Chondrocyte (in vitro differentiated cells): Measurements from ENCODE around the gene PGP. TPM values are rescaled to one million over a fixed set of nuclear protein-coding genes. Genes with fewer than 3 reads are reported as not detected.

Experiments used
- DNase-seq: peaks from one replicate; pipeline ENCODE4 v3.0.0; 2021; ENCODE audit warnings: mixed read lengths, low spot score
- H3K27ac Mint-ChIP-seq: one replicate; pipeline ENCODE4 v1.8.0; 2021; ENCODE audit warnings: mild to moderate bottlenecking, moderate library complexity, mixed read lengths; ENCODE audit not compliant: unreplicated experiment
- H3K27me3 Mint-ChIP-seq: 2 replicates; pipeline ENCODE4 v1.8.0; 2021; ENCODE audit warnings: low read depth, mixed read lengths
- H3K36me3 Mint-ChIP-seq: 2 replicates; pipeline ENCODE4 v1.8.0; 2021; ENCODE audit warnings: low read depth, mixed read lengths
- H3K4me1 Mint-ChIP-seq: 2 replicates; pipeline ENCODE4 v1.8.0; 2021; ENCODE audit warnings: low read depth, mild to moderate bottlenecking, mixed read lengths
- H3K4me3 Mint-ChIP-seq: one replicate; pipeline ENCODE4 v1.8.0; 2021; ENCODE audit warnings: mild to moderate bottlenecking, moderate library complexity, mixed read lengths; ENCODE audit not compliant: unreplicated experiment
- H3K9me3 Mint-ChIP-seq: 2 replicates; pipeline ENCODE4 v1.8.0; 2021; ENCODE audit warnings: low read depth, mixed read lengths
- CTCF ChIP-seq: fragments of 200-600 bp; sonication (generic); IDR thresholded peaks from 2 replicates; pipeline ENCODE4 v1.5.0; 2021; ENCODE audit warnings: antibody characterized with exemption, mild to moderate bottlenecking, moderate library complexity
- total RNA-seq: library from RNA; stranded (reverse); gene quantifications from 3 replicates; pipeline ENCODE4 v1.2.1, GENCODE V29; 2021

PGP gene
- total RNA-seq, 1 donor from 2014 or later: 15.6 TPM

DNA sequence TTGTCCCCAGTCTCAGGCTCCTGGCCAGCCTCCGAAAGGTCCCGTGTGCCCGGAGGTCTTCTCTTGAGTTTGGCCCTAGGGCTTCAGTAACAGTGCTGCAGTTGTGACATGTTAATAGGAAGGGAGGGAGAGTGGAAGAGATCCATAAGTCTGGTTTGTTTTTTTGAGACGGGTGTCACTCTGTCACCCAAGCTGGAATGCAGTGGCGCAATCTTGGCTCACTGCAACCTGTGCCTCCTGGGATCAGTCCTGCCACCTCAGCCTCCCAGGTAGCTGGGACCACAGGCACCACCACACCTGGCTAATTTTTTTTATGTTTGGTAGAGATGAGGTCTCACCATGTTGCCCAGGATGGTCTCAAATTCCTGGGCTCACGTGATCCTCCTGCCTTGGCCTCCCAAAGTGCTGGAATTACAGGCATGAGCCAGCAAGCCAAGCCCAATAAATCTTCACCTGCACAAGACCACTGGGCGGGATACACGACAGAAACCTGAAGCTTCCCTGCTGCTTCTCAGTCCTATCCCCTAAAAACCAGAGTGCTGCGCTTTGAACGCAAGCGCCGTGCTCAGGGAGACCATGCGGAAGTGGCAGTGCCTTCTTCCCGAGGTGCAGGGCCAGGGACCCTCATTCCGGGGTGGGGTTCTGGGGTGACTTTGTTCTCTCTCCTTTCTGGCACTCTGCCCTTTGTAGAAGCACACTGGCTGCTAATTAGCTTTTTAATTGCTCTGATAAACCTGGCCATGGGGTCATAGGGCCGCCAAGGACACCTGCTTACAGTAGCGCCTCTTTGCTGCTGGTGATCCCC, 48.2 kb downstream of the PGP start:
- no peak overlapping the region for H3K27ac Mint-ChIP-seq

DNA sequence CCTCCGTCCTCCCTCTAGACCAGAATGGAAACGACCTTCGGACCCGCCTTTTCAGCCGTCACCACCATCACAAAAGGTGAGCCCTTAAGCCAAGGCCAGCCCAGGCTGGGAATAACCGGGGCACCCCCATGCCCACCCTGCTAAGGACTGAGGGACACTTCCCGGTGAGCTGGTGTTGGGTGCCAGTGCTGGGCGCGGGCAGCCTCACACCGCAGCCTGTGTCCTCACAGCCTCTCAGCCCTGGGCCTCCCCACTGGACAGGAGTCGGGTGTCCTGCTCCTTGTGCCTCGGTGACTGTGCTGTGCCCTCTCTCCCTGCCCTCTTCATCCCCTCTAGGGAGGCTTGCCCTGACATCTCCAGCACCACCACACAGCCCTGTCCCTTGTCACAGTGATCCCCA, 48.8 kb downstream of the PGP start:
- no peak for DNase-seq
- Mint-ChIP-seq H3K4me1 (peaks cover 4% of the 10 kb centered on the region), H3K36me3 (peaks cover 4% of the 10 kb centered on the region), H3K27me3 (no peaks in the 10 kb centered on the region), H3K4me3 (no peak overlapping the region), H3K27ac (no peak overlapping the region), H3K9me3 (no peaks in the 10 kb centered on the region)
- no peak for TF ChIP-seq CTCF

More for the DNA sequence above, 48.2 kb downstream of the PGP start:
- no peaks in the 10 kb centered on the region for H3K9me3 Mint-ChIP-seq
- H3K36me3 Mint-ChIP-seq: peaks cover 4% of the 10 kb centered on the region
- no peak for DNase-seq
- no peaks in the 10 kb centered on the region for H3K27me3 Mint-ChIP-seq
- no peak overlapping the region for H3K4me3 Mint-ChIP-seq
- H3K4me1 Mint-ChIP-seq: peaks cover 3% of the 10 kb centered on the region
- no peak for TF ChIP-seq CTCF

DNA sequence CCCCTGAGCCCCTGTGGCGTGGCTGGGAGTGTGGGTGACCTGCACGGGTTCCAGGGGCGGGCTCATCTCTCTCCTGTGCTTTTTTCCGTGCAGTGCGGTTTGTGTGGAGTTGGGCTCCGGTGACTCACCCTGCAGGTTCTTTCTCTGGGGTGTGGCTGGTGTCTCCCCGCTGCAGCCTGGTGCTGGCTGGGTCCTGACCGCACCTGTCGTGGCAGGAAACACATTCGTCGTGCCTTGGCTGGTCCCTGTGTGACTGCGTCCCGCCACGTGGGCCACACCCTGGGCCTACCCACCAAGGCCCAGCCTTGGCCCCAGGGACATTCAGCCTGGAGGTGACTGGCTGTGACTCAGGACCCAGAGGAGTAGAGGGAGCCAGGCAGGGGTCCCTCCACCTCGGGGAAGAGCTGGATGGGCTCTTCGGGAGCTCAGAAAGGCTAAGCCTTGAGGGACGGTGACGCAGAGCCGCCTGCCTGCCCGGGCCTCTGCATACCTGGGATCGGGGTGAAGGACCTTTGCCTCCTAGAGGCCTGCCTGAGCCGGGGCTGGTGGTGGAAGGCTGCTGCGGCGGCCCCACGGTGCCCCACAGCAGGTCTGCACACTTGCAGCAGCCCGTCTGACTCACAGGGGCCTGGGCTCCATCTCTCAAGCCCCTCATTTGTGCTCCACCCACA, 51.3 kb downstream of the PGP start:
- no peak for TF ChIP-seq CTCF
- H3K36me3 Mint-ChIP-seq: peaks cover 4% of the 10 kb centered on the region
- DNase-seq: no peak
- H3K9me3 Mint-ChIP-seq: no peaks in the 10 kb centered on the region
- no peaks in the 10 kb centered on the region for H3K27me3 Mint-ChIP-seq
- no peak overlapping the region for H3K4me3 Mint-ChIP-seq
- H3K27ac Mint-ChIP-seq: no peak overlapping the region
- H3K4me1 Mint-ChIP-seq: peaks cover 16% of the 10 kb centered on the region

- no peak for TF ChIP-seq CTCF
- no peak overlapping the region for H3K4me3 Mint-ChIP-seq
- peaks cover 23% of the 10 kb centered on the region for H3K4me1 Mint-ChIP-seq
- H3K9me3 Mint-ChIP-seq: no peaks in the 10 kb centered on the region
- DNase-seq: no peak
- peaks cover 4% of the 10 kb centered on the region for H3K36me3 Mint-ChIP-seq
- H3K27me3 Mint-ChIP-seq: no peaks in the 10 kb centered on the region
- no peak overlapping the region for H3K27ac Mint-ChIP-seq
Observed at GRCh38 chr16:2162676-2163118, 51.9 kb downstream of the PGP start.

- Mint-ChIP-seq H3K27ac (no peak overlapping the region), H3K9me3 (no peaks in the 10 kb centered on the region), H3K36me3 (peaks cover 4% of the 10 kb centered on the region), H3K4me3 (no peak overlapping the region), H3K4me1 (peaks cover 31% of the 10 kb centered on the region), H3K27me3 (no peaks in the 10 kb centered on the region)
- DNase-seq: no peak
- no peak for TF ChIP-seq CTCF
Observed at GRCh38 chr16:2161911-2162310, 52.7 kb downstream of the PGP start.

Other genes with a start within 250 kb of the PGP start
- gene RNF151, start 248.0 kb downstream of the PGP start, total RNA-seq: not detected in 3 replicates
- gene TBL3, start 242.8 kb downstream of the PGP start, total RNA-seq: 20.9 to 40.1 TPM (median 21.6 TPM) in 3 replicates
- 0.25 to 0.48 TPM (median 0.26 TPM) in 3 replicates for gene NOXO1, start 233.4 kb downstream of the PGP start, total RNA-seq
- gene GFER, start 230.6 kb downstream of the PGP start, total RNA-seq: 17.0 to 19.7 TPM (median 17.5 TPM) in 3 replicates
- gene SYNGR3, start 224.9 kb downstream of the PGP start, total RNA-seq: 0.39 to 0.74 TPM (median 0.67 TPM) in 3 replicates
- 39.0 to 43.4 TPM (median 41.7 TPM) in 3 replicates for gene ZNF598, start 205.0 kb downstream of the PGP start, total RNA-seq
- gene NPW, start 195.1 kb downstream of the PGP start, total RNA-seq: 1.1 to 3.7 TPM (median 2.5 TPM) in 3 replicates
- 61.5 to 89.4 TPM (median 87.0 TPM) in 3 replicates for gene NHERF2, start 187.9 kb downstream of the PGP start, total RNA-seq
- 12.6 to 15.4 TPM (median 14.2 TPM) in 3 replicates for gene NTHL1, start 167.0 kb downstream of the PGP start, total RNA-seq
- gene TSC2, start 166.9 kb downstream of the PGP start, total RNA-seq: 107 to 158 TPM (median 108 TPM) in 3 replicates
- 131 to 230 TPM (median 216 TPM) in 3 replicates for gene PKD1, start 78.9 kb downstream of the PGP start, total RNA-seq
- 0.28 to 1.1 TPM (median 0.80 TPM) in 3 replicates for gene RAB26, start 66.2 kb downstream of the PGP start, total RNA-seq
- gene TRAF7, start 59.1 kb downstream of the PGP start, total RNA-seq: 62.1 to 71.3 TPM (median 63.4 TPM) in 3 replicates
- 1.3 to 3.6 TPM (median 2.3 TPM) in 3 replicates for gene CASKIN1, start 18.2 kb downstream of the PGP start, total RNA-seq
- 37.1 to 41.4 TPM (median 39.3 TPM) in 3 replicates for gene MLST8, start 9.4 kb downstream of the PGP start, total RNA-seq
- 5.4 to 7.3 TPM (median 6.9 TPM) in 3 replicates for gene BRICD5, start 4.0 kb downstream of the PGP start, total RNA-seq
- 18.7 to 25.7 TPM (median 20.7 TPM) in 3 replicates for gene E4F1, start 8.8 kb upstream of the PGP start, total RNA-seq
- 0.97 to 1.6 TPM (median 1.2 TPM) in 3 replicates for gene DNASE1L2, start 21.6 kb upstream of the PGP start, total RNA-seq
- 25.5 to 45.4 TPM (median 44.5 TPM) in 3 replicates for gene ECI1, start 36.7 kb upstream of the PGP start, total RNA-seq
- 109 to 122 TPM (median 111 TPM) in 3 replicates for gene RNPS1, start 53.3 kb upstream of the PGP start, total RNA-seq
- gene ABCA3, start 125.9 kb upstream of the PGP start, total RNA-seq: 16.3 to 27.3 TPM (median 26.0 TPM) in 3 replicates
- gene CCNF, start 214.6 kb upstream of the PGP start, total RNA-seq: 4.9 to 7.7 TPM (median 7.6 TPM) in 3 replicates
- 3.9 to 6.5 TPM (median 5.5 TPM) in 3 replicates for gene TEDC2, start 245.3 kb upstream of the PGP start, total RNA-seq